ENCODE data around the gene NCF4.

The NCF4 gene

GRCh38 chr22:36892292-36892691, 31.5 kb downstream of the NCF4 start:
- in situ Hi-C loops (cut with HindIII; ENCODE audit: low sequenced_read_pairs), result no loop called here

GRCh38 chr22:36893262-36893661, 32.5 kb downstream of the NCF4 start:
- in situ Hi-C loops (cut with HindIII; ENCODE audit: low sequenced_read_pairs), result no loop called here

- in situ Hi-C loops (cut with HindIII; ENCODE audit: low sequenced_read_pairs), result no loop called here
These were observed 33.5 kb downstream of the NCF4 start for GRCh38 chr22:36894266-36894665.

- in situ Hi-C loops (cut with HindIII; ENCODE audit: low sequenced_read_pairs), result no loop called here
These were observed 36.8 kb downstream of the NCF4 start for GRCh38 chr22:36897611-36898010.

GRCh38 chr22:36898690-36899089, 37.9 kb downstream of the NCF4 start:
- in situ Hi-C loops (cut with HindIII; ENCODE audit: low sequenced_read_pairs), result no loop called here

GRCh38 chr22:36899498-36899897, 38.7 kb downstream of the NCF4 start:
- in situ Hi-C loops (cut with HindIII; ENCODE audit: low sequenced_read_pairs), result no loop called here

- in situ Hi-C loops (cut with HindIII; ENCODE audit: low sequenced_read_pairs), result no loop called here
These were observed 39.4 kb downstream of the NCF4 start for GRCh38 chr22:36900225-36900624.

- in situ Hi-C loops (cut with HindIII; ENCODE audit: low sequenced_read_pairs), result no loop called here
These were observed 40.1 kb downstream of the NCF4 start for GRCh38 chr22:36900880-36901279.

GRCh38 chr22:36901411-36902142, 40.8 kb downstream of the NCF4 start:
- in situ Hi-C loops (cut with HindIII; ENCODE audit: low sequenced_read_pairs), result no loop called here

GRCh38 chr22:36902143-36902926, 41.5 kb downstream of the NCF4 start:
- in situ Hi-C loops (cut with HindIII; ENCODE audit: low sequenced_read_pairs), result no loop called here

GRCh38 chr22:36904260-36904880, 43.6 kb downstream of the NCF4 start:
- in situ Hi-C loops (cut with HindIII; ENCODE audit: low sequenced_read_pairs), result no loop called here

- in situ Hi-C loops (cut with HindIII; ENCODE audit: low sequenced_read_pairs), result no loop called here
These were observed 46.7 kb downstream of the NCF4 start for GRCh38 chr22:36907253-36908195.

- in situ Hi-C loops (cut with HindIII; ENCODE audit: low sequenced_read_pairs), result no loop called here
These were observed 49.7 kb downstream of the NCF4 start for GRCh38 chr22:36910461-36910860.

GRCh38 chr22:36911887-36912661, 51.3 kb downstream of the NCF4 start:
- in situ Hi-C loops (cut with HindIII; ENCODE audit: low sequenced_read_pairs), result no loop called here

GRCh38 chr22:36912694-36913426, 52.1 kb downstream of the NCF4 start:
- in situ Hi-C loops (cut with HindIII; ENCODE audit: low sequenced_read_pairs), result no loop called here

- in situ Hi-C loops (cut with HindIII; ENCODE audit: low sequenced_read_pairs), result no loop called here
These were observed 52.9 kb downstream of the NCF4 start, which contains the start of gene CSF2RB for GRCh38 chr22:36913427-36914389. CSF2RB (plus strand) TSS chr22:36913628; CDS start chr22:36922208, 8,580 bp downstream.

- in situ Hi-C loops (cut with HindIII; ENCODE audit: low sequenced_read_pairs), result no loop called here
These were observed 53.6 kb downstream of the NCF4 start for GRCh38 chr22:36914390-36914752.

- in situ Hi-C loops (cut with HindIII; ENCODE audit: low sequenced_read_pairs), result no loop called here
These were observed 55.2 kb downstream of the NCF4 start for GRCh38 chr22:36916034-36916433.
